K562 (cell line): ENCODE results near the gene POC1B. TPM values are rescaled to one million over a fixed set of nuclear protein-coding genes. Genes with fewer than 3 reads are reported as not detected.

Experiments used
- CBX8 ChIP-seq: fragments of 200-600 bp; sonication (generic); IDR thresholded peaks from 2 replicates; pipeline ENCODE4 v1.6.1; 2012; ENCODE audit warnings: borderline replicate concordance, mixed run types, low read depth, mild to moderate bottlenecking, moderate library complexity, mixed read lengths, low read length, control low read depth, inconsistent platforms; ENCODE audit not compliant: poor library complexity, severe bottlenecking; ENCODE audit errors: extremely low read depth
- CHD1 ChIP-seq: fragments of 200-600 bp; sonication (generic); IDR thresholded peaks from one replicate; pipeline ENCODE4 v1.6.1; 2012; ENCODE audit warnings: mild to moderate bottlenecking, moderate library complexity, low read length, inconsistent platforms
- CHD2 ChIP-seq: IDR thresholded peaks from 2 replicates; pipeline ENCODE4 v1.6.1; 2011; ENCODE audit warnings: low read depth, low read length
- CREBBP ChIP-seq: IDR thresholded peaks from one replicate; pipeline ENCODE4 v1.6.1; 2012; ENCODE audit warnings: low read depth, mild to moderate bottlenecking, control low read depth, inconsistent platforms, low read length
- FOXA1 ChIP-seq: fragments of 450-650 bp; IDR thresholded peaks from 2 replicates; pipeline ENCODE4 v1.6.1; 2016; ENCODE audit warnings: mild to moderate bottlenecking, borderline replicate concordance
- HCFC1 ChIP-seq: IDR thresholded peaks from 2 replicates; pipeline ENCODE4 v1.6.1; 2012; ENCODE audit warnings: low read depth, low read length, improper control_type of control experiment
- HMBOX1 ChIP-seq: sonication (generic); IDR thresholded peaks from 2 replicates; pipeline ENCODE4 v1.6.1; 2016
- HSF4 ChIP-seq: fragments of 250-450 bp; sonication (Bioruptor Pico); IDR thresholded peaks from 2 replicates; pipeline ENCODE4 v2.1.2; 2022; ENCODE audit warnings: mild to moderate bottlenecking, moderate library complexity, borderline replicate concordance
- LARP7 ChIP-seq: fragments of 450-650 bp; IDR thresholded peaks from 2 replicates; pipeline ENCODE4 v1.6.1; 2016
- MAFF ChIP-seq: IDR thresholded peaks from 2 replicates; pipeline ENCODE4 v1.6.1; 2012; ENCODE audit warnings: low read length, improper control_type of control experiment
- MAFK ChIP-seq: IDR thresholded peaks from 2 replicates; pipeline ENCODE4 v1.6.1; 2011; ENCODE audit warnings: low read length, improper control_type of control experiment
- MTA1 ChIP-seq: fragments of 450-650 bp; IDR thresholded peaks from 2 replicates; pipeline ENCODE4 v1.6.1; 2017; ENCODE audit warnings: borderline replicate concordance
- NR2F6 ChIP-seq: fragments of 450-650 bp; formaldehyde crosslinking; IDR thresholded peaks from 2 replicates; pipeline ENCODE4 v1.4.0; 2020; ENCODE audit warnings: mild to moderate bottlenecking
- RBFOX2 ChIP-seq: fragments of 200-400 bp; formaldehyde crosslinking; IDR thresholded peaks from 2 replicates; pipeline ENCODE4 v1.6.1; 2017; ENCODE audit warnings: low read depth, mild to moderate bottlenecking, low read length, moderate library complexity
- SREBF1 ChIP-seq: fragments of 150-350 bp; IDR thresholded peaks from 2 replicates; pipeline ENCODE4 v1.6.1; 2014; ENCODE audit warnings: antibody characterized with exemption, low read depth, low read length, borderline replicate concordance
- THAP12 ChIP-seq: fragments of 250-450 bp; sonication (Bioruptor Pico); IDR thresholded peaks from 2 replicates; pipeline ENCODE4 v1.9.0; 2021; ENCODE audit warnings: mild to moderate bottlenecking, inconsistent platforms
- WHSC1 ChIP-seq: IDR thresholded peaks from one replicate; pipeline ENCODE4 v1.6.1; 2012; ENCODE audit warnings: low read length, control low read depth, inconsistent platforms
- XRCC4 ChIP-seq: IDR thresholded peaks from one replicate; pipeline ENCODE4 v1.6.1; 2011; ENCODE audit not compliant: insufficient read depth, insufficient read length; ENCODE audit errors: extremely low read depth
- ZBTB2 ChIP-seq: fragments of 450-650 bp; IDR thresholded peaks from 2 replicates; pipeline ENCODE4 v1.6.1; 2016; ENCODE audit warnings: antibody characterized with exemption
- ZNF121 ChIP-seq: sonication (generic); formaldehyde crosslinking; conservative IDR thresholded peaks from 2 replicates; pipeline ENCODE4 v1.8.0; 2022; ENCODE audit warnings: missing genetic modification reagents
- ZNF282 ChIP-seq: sonication (generic); formaldehyde crosslinking; IDR thresholded peaks from 2 replicates; pipeline ENCODE4 v1.8.1; 2023; ENCODE audit warnings: missing genetic modification reagents
- ZNF324 ChIP-seq: fragments of 250-450 bp; sonication (Bioruptor Pico); IDR thresholded peaks from 2 replicates; pipeline ENCODE4 v1.4.0; 2020; ENCODE audit warnings: mild to moderate bottlenecking
- ZNF518B ChIP-seq: fragments of 250-450 bp; sonication (Bioruptor Pico); IDR thresholded peaks from 2 replicates; pipeline ENCODE4 v1.5.0; 2021; ENCODE audit warnings: mild to moderate bottlenecking, moderate library complexity
- polyA plus RNA-seq, 8 experiments: library from polyadenylated mRNA; depleted of rRNA in 4 of 8; stranded (reverse) in 5 of 8; unstranded in 3 of 8; fragments of >200 nt; fragmentation: Nextera tagmentation in 2 of 8; fragmentation: Illumina TruSeq in 1 of 8; extraction: Ambion mirVana in 2 of 8; extraction: Trizol in 1 of 8; gene quantifications; 2 replicates each; pipeline versions ENCODE4 v1.2.1 to v1.2.3, GENCODE V29; 2011 to 2014; ENCODE audit warnings: inconsistent platforms in 1 of 8, missing spikeins in 1 of 8
- total RNA-seq, 7 experiments: library from RNA; depleted of rRNA in 6 of 7; stranded (reverse); fragments of >200 nt in 6 of 7; fragmentation: Illumina TruSeq in 2 of 7; extraction: Trizol in 2 of 7; gene quantifications; 2 replicates each; pipeline versions ENCODE4 v1.2.1 to v1.2.3, GENCODE V29; 2011 to 2021; ENCODE audit warnings: low replicate concordance in 1 of 7

POC1B gene
- total and polyA plus RNA-seq, 9 of the 15 experiments (the other 6 are each of a cell fraction or from before 2014, with no cell fraction given) = 4.5 to 16.1 (median 10.4) TPM

GRCh38 chr12:89393551-89394121, 132.2 kb downstream of the POC1B start (continued):
- TF ChIP-seq CHD2 (no peak), NR2F6 (CRISPR knock-in tag) (no peak), CREBBP (no peak), ZNF282 (CRISPR knock-in tag) (no peak), RBFOX2 (no peak), CBX8 (no peak), SREBF1 (no peak), ZBTB2 (peak; percentile 72; the same call in 1 of the 2 replicates), WHSC1 (no peak), MTA1 (peak; percentile 83), MAFF (no peak), ZNF324 (no peak), LARP7 (no peak), HCFC1 (no peak), ZNF518B (CRISPR knock-in tag) (no peak), THAP12 (CRISPR knock-in tag) (no peak), CHD1 (no peak), HSF4 (no peak), MAFK (peak; percentile 28; the same call in 1 of the 2 replicates), HMBOX1 (peak; percentile 68; the same call in 1 of the 2 replicates), XRCC4 (no peak), ZNF121 (CRISPR knock-in tag) (no peak), FOXA1 (no peak)
